PC-3 (cell line): ENCODE data around the gene EIF4G3. TPM values are rescaled to one million over a fixed set of nuclear protein-coding genes. Genes with fewer than 3 reads are reported as not detected.

Experiments used
- ATAC-seq: fragments of 200-7000 bp; cut with Tn5 transposase; 2 replicates; pipeline ENCODE4 v1.9.1; 2020; ENCODE audit warnings: mild to moderate bottlenecking, moderate library complexity
- BruUV-seq: library from RNA; stranded (reverse); fragments of 400-500 nt; replicated peaks from 2 replicates; lab custom pipeline; 2021; lab: Mats Ljungman, UMichigan
- CTCF ChIA-PET: fragments of 300-600 bp; sonication (Branson Sonifier 250); formaldehyde crosslinking; loops from one replicate; lab custom pipeline; 2022; ENCODE audit warnings: antibody characterized with exemption; lab: Charles Lee
- POLR2A ChIA-PET: fragments of 300-600 bp; sonication (Branson Sonifier 250); formaldehyde crosslinking; loops from one replicate; lab custom pipeline; 2022; ENCODE audit warnings: antibody characterized with exemption; ENCODE audit not compliant: unreplicated experiment; lab: Charles Lee
- DNase-seq: peaks from one replicate; pipeline ENCODE4 v3.0.0-alpha.2; 2015
- H2AFZ ChIP-seq: fragments of 300-600 bp; sonication (generic); 2 replicates; pipeline ENCODE4 v1.6.0; 2016; ENCODE audit warnings: antibody characterized with exemption, low read length
- H3F3A ChIP-seq: fragments of 300-600 bp; sonication (generic); one replicate; pipeline ENCODE4 v1.6.0; 2017; ENCODE audit warnings: antibody characterized with exemption, low read length, control low read depth, mild to moderate bottlenecking; ENCODE audit not compliant: unreplicated experiment
- H3K27ac ChIP-seq: fragments of 300-600 bp; sonication (generic); 2 replicates; pipeline ENCODE4 v1.5.1; 2016; ENCODE audit warnings: mild to moderate bottlenecking, low read length
- H3K27me3 ChIP-seq: fragments of 300-600 bp; sonication (generic); 2 replicates; pipeline ENCODE4 v1.6.1; 2016; ENCODE audit warnings: low read length, mixed read lengths
- H3K36me3 ChIP-seq: fragments of 300-600 bp; sonication (generic); 2 replicates; pipeline ENCODE4 v1.6.1; 2016; ENCODE audit warnings: low read depth, mixed run types, low read length, mixed read lengths
- H3K4me1 ChIP-seq: fragments of 300-600 bp; sonication (generic); 2 replicates; pipeline ENCODE4 v1.5.1; 2016; ENCODE audit warnings: low read length; ENCODE audit not compliant: insufficient read depth
- H3K4me2 ChIP-seq: fragments of 300-600 bp; sonication (generic); 2 replicates; pipeline ENCODE4 v1.6.0; 2016; ENCODE audit warnings: low read length
- H3K4me3 ChIP-seq: fragments of 300-600 bp; sonication (generic); 2 replicates; pipeline ENCODE4 v1.5.1; 2016; ENCODE audit warnings: mild to moderate bottlenecking, low read length, mixed read lengths
- H3K79me2 ChIP-seq: fragments of 300-600 bp; sonication (generic); 2 replicates; pipeline ENCODE4 v1.6.1; 2017; ENCODE audit warnings: low read length, mixed read lengths
- H3K9ac ChIP-seq: fragments of 300-600 bp; sonication (generic); 2 replicates; pipeline ENCODE4 v1.6.0; 2016; ENCODE audit warnings: mild to moderate bottlenecking, low read length
- H3K9me2 ChIP-seq: fragments of 300-600 bp; sonication (generic); replicated peaks from 2 replicates; pipeline ENCODE4 v1.6.1; 2016; ENCODE audit warnings: mixed run types, low read length, mixed read lengths
- H3K9me3 ChIP-seq: fragments of 300-600 bp; sonication (generic); 2 replicates; pipeline ENCODE4 v1.6.1; 2016; ENCODE audit warnings: low read length, mixed read lengths
- H4K20me1 ChIP-seq: fragments of 300-600 bp; sonication (generic); 2 replicates; pipeline ENCODE4 v1.6.1; 2016; ENCODE audit warnings: low read length, mixed read lengths
- CTCF ChIP-seq: fragments of 300-600 bp; sonication (generic); conservative IDR thresholded peaks from 2 replicates; pipeline ENCODE4 v1.5.1; 2017; ENCODE audit warnings: antibody characterized with exemption, low read depth, mild to moderate bottlenecking, low read length
- EZH2 ChIP-seq: fragments of 300-600 bp; sonication (generic); IDR thresholded peaks from one replicate; pipeline ENCODE4 v1.6.1; 2017; ENCODE audit warnings: antibody characterized with exemption, mild to moderate bottlenecking, low read length; ENCODE audit not compliant: unreplicated experiment
- EZH2phosphoT487 ChIP-seq: fragments of 300-600 bp; sonication (generic); IDR thresholded peaks from 2 replicates; pipeline ENCODE4 v1.6.1; 2018; ENCODE audit warnings: mild to moderate bottlenecking, antibody characterized with exemption, low read length, borderline replicate concordance
- intact Hi-C: fragments of 100-400 bp; cut with micrococcal nuclease; formaldehyde crosslinking; loops from 2 replicates; pipeline ENCODE4 v1.9.0; 2023
- total RNA-seq: library from RNA; depleted of rRNA; stranded (reverse); fragments of >200 nt; gene quantifications from 2 replicates; pipeline ENCODE4 v1.2.3, GENCODE V29; 2014

EIF4G3 gene
- total RNA-seq, 1 experiment from 2014 or later: 16.9 TPM

- POLR2A ChIA-PET: interaction anchor here (0.5 to 0.6 kb wide), 2 partner anchors 24 to 28 kb away, joined by 4 read pairs; no protein-coding TSS in a partner anchor
- Histone ChIP-seq H3K9ac (peak overlapping the region; percentile 71), H3K79me2 (peaks cover 40% of the 10 kb centered on the region), H3K27ac (peak overlapping the region; percentile 97), H3K4me2 (peak overlapping the region; percentile 78), H3F3A (peaks cover 3% of the 10 kb centered on the region), H2AFZ (no peak overlapping the region; the same call in 1 of the 2 replicates), H3K9me2 (no peaks in the 10 kb centered on the region), H4K20me1 (no peaks in the 10 kb centered on the region), H3K4me3 (peak overlapping the region; percentile 52), H3K9me3 (no peaks in the 10 kb centered on the region), H3K4me1 (peaks cover 19% of the 10 kb centered on the region), H3K36me3 (no peaks in the 10 kb centered on the region), H3K27me3 (no peaks in the 10 kb centered on the region)
- CTCF ChIA-PET: interaction anchor here (0.5 to 1.2 kb wide), 2 partner anchors 173 to 283 kb away, joined by 3 read pairs; no protein-coding TSS in a partner anchor
- peak; percentile 100 for ATAC-seq
- BruUV-seq: TSS peak; percentile 88
- intact Hi-C loops: no loop called here
- peak; percentile 97 for DNase-seq
- no peak for TF ChIP-seq EZH2
- TF ChIP-seq EZH2phosphoT487: no peak
- TF ChIP-seq CTCF: no peak
Measured at GRCh38 chr1:21022279-21023040, 154.2 kb downstream of the EIF4G3 start.

GRCh38 chr1:21021311-21021710 lies 155.4 kb downstream of the EIF4G3 start:
- Histone ChIP-seq H3K4me2 (peak overlapping the region; percentile 75), H3K27me3 (no peaks in the 10 kb centered on the region), H3K9me2 (no peaks in the 10 kb centered on the region), H3K79me2 (peaks cover 40% of the 10 kb centered on the region), H3K4me1 (peaks cover 26% of the 10 kb centered on the region), H4K20me1 (no peaks in the 10 kb centered on the region), H3F3A (peaks cover 3% of the 10 kb centered on the region), H3K27ac (peak overlapping the region; percentile 97), H2AFZ (no peak overlapping the region), H3K9me3 (no peaks in the 10 kb centered on the region), H3K4me3 (no peak overlapping the region), H3K36me3 (no peaks in the 10 kb centered on the region), H3K9ac (peak overlapping the region; percentile 59)
- ChIA-PET CTCF (no interaction called here), POLR2A (no interaction called here)
- ATAC-seq: no peak
- intact Hi-C loops: no loop called here
- DNase-seq: no peak
- BruUV-seq: no TSS peak
- TF ChIP-seq EZH2 (no peak), EZH2phosphoT487 (no peak)

- DNase-seq: no peak
- Histone ChIP-seq H3F3A (peaks cover 3% of the 10 kb centered on the region), H3K9me3 (no peaks in the 10 kb centered on the region), H3K4me3 (no peak overlapping the region), H3K79me2 (peaks cover 41% of the 10 kb centered on the region), H3K27me3 (no peaks in the 10 kb centered on the region), H3K4me1 (peaks cover 35% of the 10 kb centered on the region), H3K9me2 (no peaks in the 10 kb centered on the region), H4K20me1 (no peaks in the 10 kb centered on the region), H3K36me3 (no peaks in the 10 kb centered on the region), H3K9ac (no peak overlapping the region), H3K4me2 (no peak overlapping the region), H2AFZ (no peak overlapping the region), H3K27ac (no peak overlapping the region)
- POLR2A ChIA-PET: no interaction called here
- intact Hi-C loops: no loop called here
- ATAC-seq: no peak
- CTCF ChIA-PET: no interaction called here
- no TSS peak for BruUV-seq
- no peak for TF ChIP-seq EZH2phosphoT487
- TF ChIP-seq CTCF: no peak
- no peak for TF ChIP-seq EZH2
Measured at GRCh38 chr1:21020151-21020550, 156.5 kb downstream of the EIF4G3 start.
